SH-SY5Y (cell line): Measurements from ENCODE around the gene UBE2D2.
A peak's percentile ranks its signal among the peaks of the same experiment; 100 is the strongest.

ENCODE experiments used
- GATA2 ChIP-seq: IDR thresholded peaks from 2 replicates; pipeline ENCODE4 v1.6.1; 2011; ENCODE audit warnings: mild to moderate bottlenecking, low read depth, low read length
- GATA3 ChIP-seq: IDR thresholded peaks from 2 replicates; pipeline ENCODE4 v1.6.1; 2011; ENCODE audit warnings: low read depth, mild to moderate bottlenecking, low read length, moderate library complexity

UBE2D2 gene

DNA sequence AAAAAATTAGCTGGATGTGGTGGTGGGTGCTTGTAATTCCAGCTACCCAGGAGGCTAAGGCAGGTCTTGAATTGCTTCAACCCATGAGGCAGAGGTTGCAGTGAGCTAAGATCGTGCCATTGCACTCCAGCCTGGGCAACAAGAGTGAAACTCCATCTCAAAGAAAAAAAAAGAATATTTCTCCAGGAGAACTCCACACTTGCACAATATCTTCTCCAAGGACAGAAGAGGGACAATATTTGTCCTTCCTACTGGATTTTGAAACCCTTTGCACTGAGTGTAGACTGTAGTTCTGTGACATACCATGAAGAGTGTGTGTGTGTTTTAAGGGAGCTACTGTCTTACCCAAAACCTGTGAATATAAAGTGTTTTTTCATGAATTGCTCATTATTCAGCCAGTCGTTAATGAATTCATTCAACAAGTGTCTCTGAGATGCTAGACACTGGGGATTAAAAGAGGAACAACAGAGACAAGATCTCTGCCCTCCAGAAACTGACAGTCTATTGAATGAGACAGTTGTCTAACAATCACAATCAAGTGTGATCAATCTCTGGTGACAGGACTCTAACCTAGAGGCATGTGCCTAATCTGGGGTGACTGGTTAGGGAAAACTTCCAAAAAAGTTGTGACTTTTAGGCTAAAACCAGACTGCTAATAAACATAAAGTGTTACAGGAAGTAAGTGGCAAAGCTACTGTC lies 9.8 kb upstream of the UBE2D2 start:
- TF ChIP-seq GATA2 (no peak), GATA3 (no peak)

DNA sequence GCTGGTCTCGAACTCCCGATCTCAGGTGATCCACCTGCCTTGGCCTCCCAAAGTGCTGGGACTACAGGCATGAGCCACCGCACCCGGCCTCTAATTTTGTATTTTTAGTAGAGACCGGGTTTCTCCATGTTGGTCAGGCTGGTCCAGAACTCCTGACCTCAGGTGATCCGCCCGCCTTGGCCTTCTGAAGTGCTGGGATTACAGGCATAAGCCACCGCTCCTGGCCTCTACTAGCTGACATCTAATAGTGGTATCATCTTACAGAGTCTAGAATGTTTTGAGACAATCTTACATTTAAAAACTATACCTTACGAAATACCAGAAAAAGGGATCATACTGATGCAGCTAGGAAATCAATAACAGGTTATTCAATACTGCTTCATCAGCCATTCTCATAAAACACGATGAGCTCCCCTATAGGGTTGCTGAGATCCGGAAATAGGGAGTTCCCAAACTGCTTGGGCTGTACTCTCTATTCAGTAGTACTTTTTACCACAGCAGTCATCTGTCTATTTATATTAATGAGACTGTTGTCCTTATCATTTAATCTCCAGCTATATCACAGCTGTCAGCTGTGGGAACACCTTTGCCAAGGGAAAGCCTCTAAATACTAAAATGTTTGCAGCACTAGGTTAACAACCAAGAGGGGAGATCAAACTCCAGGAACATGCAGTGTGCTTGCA lies 8.1 kb upstream of the UBE2D2 start:
- no peak for TF ChIP-seq GATA2
- peak; percentile 39; the same call in 1 of the 2 replicates for TF ChIP-seq GATA3

- TF ChIP-seq GATA3 (no peak), GATA2 (no peak)
Observed at GRCh38 chr5:139554264-139554663, 6.9 kb upstream of the UBE2D2 start.

DNA sequence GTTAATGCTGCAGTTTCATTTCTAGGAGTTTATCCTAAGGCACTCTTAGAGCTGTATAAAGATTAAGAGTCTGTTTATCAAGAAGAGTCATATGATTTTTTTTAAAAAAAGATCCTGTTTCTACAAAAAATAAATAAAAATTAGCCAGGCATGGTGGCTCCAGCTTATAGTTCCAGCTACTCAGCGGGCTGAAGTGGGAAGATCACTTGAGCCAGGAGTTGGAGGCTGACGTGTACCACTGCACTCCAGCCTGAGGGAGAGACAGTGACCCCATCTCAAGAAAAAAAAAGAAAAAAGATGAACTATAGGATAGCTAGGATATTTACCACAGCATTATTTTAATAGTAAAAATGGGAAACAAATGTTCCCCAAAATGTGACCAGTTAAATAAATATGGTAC lies 3.3 kb upstream of the UBE2D2 start:
- TF ChIP-seq GATA3 (no peak), GATA2 (no peak)

DNA sequence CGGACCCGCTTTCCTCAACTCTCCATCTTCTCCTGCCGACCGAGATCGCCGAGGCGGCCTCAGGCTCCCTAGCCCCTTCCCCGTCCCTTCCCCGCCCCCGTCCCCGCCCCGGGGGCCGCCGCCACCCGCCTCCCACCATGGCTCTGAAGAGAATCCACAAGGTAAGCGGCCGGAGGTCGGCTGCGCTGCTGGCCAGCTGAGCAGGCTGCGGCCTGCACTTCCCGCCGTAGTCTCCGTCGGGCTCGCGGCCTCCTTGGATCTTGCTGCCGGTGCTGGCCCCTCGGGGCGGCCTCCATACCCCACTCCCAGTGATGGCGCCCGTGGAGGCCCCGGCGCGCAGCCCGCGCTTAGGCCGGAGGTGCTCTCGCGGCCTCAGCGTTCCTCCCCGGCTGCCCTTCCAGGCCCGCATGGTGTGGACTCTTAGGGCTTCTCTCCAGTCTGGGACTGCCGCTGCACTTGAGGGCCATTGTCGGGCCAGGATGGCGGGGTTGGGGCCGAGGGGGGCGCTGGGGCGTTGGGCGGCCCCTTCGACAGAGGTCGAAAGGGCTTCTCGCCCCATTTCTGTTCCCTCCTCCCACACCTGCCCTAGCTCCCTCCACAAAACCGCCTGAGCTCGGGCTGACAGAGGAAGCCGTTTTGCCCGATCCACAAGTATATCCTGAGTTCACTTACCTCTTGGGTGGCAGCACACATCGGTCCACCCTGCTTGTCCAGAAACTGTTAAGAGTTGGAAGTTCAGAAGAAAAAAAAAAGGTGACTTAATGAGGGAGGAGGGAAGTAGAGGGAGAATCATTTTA lies 714 bp downstream of the UBE2D2 start:
- no peak for TF ChIP-seq GATA3

DNA sequence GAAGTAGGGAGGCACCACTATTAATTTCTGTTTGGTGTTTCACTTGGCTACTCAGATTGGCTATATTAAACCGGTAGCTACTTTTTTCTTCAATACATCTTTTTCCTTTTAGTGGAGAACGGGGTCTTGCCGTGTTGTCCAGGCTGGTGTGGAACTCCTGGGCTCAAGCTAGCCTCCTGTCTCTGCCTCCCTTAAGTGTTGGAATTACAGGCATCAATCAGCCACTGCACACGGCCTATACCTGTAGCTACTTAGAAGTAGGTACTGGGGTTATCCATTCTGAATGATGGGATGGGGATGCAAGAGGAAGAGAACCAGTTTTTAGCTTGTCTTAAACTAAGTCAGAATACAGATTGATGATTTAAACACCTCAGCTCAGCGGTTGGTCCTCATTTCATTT lies 1.7 kb downstream of the UBE2D2 start:
- TF ChIP-seq GATA2 (no peak), GATA3 (no peak)

DNA sequence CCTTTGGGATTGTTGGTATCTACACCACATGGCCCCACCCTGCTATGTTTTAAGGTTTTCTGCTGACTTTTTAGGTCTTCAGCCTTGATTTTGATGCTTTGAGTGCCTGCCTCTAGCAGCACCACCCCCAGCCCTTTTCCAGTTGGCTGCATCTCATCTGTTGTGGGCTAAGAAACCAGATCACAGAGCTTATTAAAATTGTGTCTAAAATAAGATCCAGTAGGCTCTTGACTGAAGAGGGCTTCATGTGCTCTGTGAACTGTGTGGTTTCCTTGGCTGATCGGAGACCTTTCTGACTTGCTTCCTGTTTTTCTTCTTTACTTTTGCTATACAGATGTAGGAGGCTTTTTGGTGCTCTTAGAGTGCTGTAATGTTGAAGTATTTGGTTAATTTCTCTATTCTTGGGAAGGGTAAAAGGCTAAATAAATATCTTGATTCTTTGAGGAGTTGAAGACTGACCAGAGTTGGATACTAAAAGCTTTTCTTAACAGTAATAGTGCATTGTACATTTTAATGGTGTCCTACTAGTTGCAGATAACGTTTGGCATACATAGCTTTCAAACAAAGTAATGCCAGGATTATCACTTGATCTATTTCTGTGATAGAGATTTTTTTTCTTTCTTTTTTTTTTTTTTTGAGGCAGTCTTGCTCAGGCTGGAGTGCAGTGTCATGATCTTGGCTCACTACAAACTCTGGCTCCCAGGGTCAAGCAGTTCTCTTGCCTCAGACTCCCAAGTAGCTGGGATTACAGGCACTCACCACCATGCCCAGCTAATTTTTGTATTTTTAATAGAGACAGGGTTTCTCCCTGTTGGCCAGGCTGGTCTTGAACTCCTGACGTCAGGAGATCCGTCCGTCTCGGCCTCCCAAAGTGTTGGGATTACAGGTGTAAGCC lies 4.5 kb downstream of the UBE2D2 start:
- no peak for TF ChIP-seq GATA2
- TF ChIP-seq GATA3 = no peak

GRCh38 chr5:139566611-139567010 lies 5.5 kb downstream of the UBE2D2 start:
- TF ChIP-seq GATA2 (no peak), GATA3 (no peak)

DNA sequence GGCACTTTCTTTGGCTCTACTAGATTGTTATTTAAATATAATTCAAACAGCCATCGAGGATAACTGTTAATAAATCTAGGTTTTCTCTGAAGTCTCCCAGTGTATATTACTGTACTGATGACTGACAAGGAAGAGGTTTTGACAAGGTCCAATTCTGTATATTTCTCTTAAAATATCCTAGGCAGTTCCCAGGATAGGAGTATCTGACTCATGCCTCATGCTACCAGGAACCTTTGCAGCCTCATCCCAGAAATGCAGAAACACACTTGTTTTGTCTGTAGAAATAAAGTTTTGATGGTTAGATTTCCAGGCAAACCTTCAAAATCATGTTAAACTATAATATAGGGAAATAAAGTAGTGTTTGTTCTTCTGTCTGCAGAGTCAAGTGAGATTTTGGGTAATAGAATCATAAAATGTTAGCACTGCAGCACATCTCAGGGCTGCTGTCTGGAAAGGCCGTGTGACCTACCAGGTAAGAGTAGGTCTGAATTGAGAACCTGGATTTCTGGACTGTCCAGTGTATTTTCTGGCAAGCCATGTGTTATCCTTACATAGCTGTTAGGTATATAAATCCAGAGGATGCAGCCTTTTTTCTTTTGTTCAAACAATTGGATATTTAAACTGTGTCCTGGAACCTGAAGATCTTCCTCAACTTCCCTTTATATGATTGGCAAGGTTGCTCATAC lies 8.3 kb downstream of the UBE2D2 start:
- TF ChIP-seq GATA3 (no peak), GATA2 (no peak)

DNA sequence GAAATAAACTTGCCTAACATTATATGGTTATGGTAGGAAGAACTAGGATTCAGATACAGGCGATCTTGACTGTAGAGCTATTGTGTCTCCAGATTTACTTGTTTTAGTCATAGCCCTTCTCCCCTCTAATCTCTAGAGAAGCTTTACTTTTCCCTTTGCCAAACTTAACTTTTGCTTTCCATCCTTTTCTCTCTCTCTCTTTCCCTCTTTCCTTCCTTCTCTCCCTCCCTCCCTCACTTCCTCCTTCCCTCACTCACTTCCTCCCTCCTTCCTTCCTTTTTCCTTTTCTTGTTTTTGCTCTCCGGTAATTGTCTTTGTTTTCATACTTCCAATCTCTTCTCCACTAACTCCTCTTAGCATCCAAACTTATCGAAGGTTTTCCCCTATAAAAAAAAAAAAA lies 10.4 kb downstream of the UBE2D2 start:
- TF ChIP-seq GATA2 (no peak), GATA3 (no peak)

- TF ChIP-seq GATA2 = no peak
- no peak for TF ChIP-seq GATA3
Observed at GRCh38 chr5:139571966-139572365, 10.8 kb downstream of the UBE2D2 start.

GRCh38 chr5:139574641-139575312 lies 13.6 kb downstream of the UBE2D2 start:
- TF ChIP-seq GATA2 (no peak), GATA3 (no peak)

DNA sequence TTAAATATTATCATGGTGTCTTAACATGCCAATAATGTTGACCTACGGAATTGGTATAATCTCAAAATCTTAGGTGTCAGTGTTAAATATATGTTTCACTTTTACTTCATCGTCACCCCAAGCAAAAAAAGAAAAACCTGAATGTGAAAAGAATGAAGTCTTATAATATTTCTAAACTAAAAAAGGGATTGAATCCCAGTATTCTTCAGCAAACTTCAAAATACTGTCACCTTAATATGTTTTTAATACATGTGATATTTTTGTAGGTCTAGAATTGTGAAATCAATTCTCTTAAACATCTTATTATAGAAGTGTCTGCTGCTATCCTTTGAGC lies 14.1 kb downstream of the UBE2D2 start:
- TF ChIP-seq GATA2 (no peak), GATA3 (no peak)
